GM18520 (cell line): Measurements from ENCODE around the gene RPL41.
"Not testable (repeated sequence)": the region's sequence is repeated elsewhere in the genome, so short reads cannot be mapped to it uniquely, and the experiment has no call there.

Experiments
- ATAC-seq: cut with Tn5 transposase; IDR thresholded peaks from one replicate; pipeline ENCODE4 v1.9.1; 2021; ENCODE audit not compliant: unreplicated experiment

Gene RPL41

GRCh38 chr12:56103066-56103711 lies 13.2 kb upstream of the RPL41 start:
- no peak for ATAC-seq

DNA sequence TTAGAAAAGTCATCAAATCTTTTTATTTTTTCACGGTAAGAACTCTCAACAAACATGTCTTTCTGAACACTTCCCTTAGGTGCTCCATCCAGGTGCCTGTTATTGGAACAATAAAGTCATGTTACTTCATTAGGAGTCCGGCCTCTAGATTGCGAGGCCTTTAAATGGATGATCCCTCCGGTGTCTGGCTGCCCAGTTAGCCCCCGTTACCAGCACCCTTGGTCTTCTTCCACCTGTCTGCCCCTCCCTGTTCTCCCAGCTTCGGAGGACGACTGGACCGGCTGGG lies 12.7 kb upstream of the RPL41 start:
- ATAC-seq: no peak

- ATAC-seq: peak; percentile 94
Measured at GRCh38 chr12:56104109-56104814, 12.2 kb upstream of the RPL41 start, which contains the start of gene PA2G4. TSS of gene PA2G4 (plus strand) at chr12:56104559. CDS start at chr12:56104738, 179 bp downstream.

GRCh38 chr12:56104815-56105608 lies 11.4 kb upstream of the RPL41 start:
- ATAC-seq: peak; percentile 7

DNA sequence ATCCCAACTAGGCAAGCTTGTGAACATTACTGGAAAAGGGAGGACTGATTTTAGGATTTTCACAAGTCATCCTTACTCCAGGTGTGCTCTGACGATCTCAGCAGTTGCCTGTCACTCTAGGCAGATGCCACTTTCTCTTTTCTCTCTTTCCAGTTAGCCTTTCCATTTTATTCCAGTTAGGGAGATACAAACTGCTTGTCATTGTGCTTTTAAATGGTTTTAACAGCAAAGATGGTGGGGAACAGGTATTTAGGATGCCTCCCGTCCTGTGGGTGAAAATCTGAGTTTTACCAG lies 10.9 kb upstream of the RPL41 start:
- ATAC-seq: no peak

GRCh38 chr12:56107242-56107641 lies 9.2 kb upstream of the RPL41 start:
- no peak for ATAC-seq

DNA sequence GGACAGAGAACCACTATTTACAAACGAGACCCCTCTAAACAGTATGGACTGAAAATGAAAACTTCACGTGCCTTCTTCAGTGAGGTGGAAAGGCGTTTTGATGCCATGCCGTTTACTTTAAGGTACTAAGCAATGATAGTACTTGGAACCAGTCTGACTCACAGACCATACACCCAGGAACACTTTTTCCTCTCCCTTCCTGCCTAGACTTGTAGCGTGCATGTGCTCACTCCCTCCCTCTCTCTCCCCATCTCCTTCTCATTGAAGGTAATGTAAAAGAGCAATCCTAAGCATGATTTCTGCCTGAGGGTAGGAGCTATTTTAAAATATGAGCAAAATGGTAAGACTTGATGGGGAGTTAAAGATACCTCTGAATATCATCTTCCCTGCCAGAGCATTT lies 5.9 kb upstream of the RPL41 start:
- ATAC-seq: no peak

- ATAC-seq: no peak
Measured at GRCh38 chr12:56114084-56114483, 2.3 kb upstream of the RPL41 start.

GRCh38 chr12:56115329-56115728 lies 1.1 kb upstream of the RPL41 start:
- no peak for ATAC-seq

- ATAC-seq: not testable (repeated sequence)
Measured at GRCh38 chr12:56117082-56117706, 761 bp downstream of the RPL41 start.

- ATAC-seq: peak; percentile 77
Measured at GRCh38 chr12:56117778-56118687, 1.6 kb downstream of the RPL41 start, which contains the start of gene ZC3H10. TSS of gene ZC3H10 (plus strand) at chr12:56118266. CDS start at chr12:56120563, 2,297 bp downstream.

DNA sequence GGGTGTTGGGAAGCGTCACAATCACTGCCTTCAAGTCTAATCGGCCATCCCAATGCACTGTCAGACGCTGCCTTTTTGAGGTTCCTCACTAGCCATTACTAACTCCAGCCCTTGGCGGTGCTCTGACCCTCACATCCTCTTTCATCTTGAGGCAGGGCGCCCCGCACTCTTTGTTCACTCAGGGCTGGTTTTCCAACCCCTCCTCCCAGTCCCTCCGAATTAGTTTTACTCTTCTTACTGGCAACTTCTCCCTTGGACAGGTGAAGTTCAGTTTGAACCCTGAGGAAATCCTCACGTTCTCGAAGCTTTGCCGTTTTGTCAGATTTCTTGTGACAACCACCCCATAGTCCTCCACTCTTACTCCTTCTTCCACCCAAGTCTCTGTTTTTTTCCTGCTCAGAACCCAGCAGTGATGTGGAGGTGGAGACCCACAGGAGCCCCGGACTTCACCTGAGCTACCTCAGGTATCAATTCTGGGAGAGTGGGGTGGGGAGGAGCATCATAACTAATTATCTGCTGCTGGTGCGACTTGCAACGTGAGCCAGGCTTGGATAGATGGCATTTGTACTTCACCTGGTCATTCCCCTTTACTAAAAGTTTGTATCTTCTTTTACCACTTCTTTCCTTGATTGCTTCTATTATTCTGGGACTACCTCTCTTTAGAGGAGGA lies 2.4 kb downstream of the RPL41 start:
- no peak for ATAC-seq

- no peak for ATAC-seq
Measured at GRCh38 chr12:56119361-56119796, 2.9 kb downstream of the RPL41 start.

GRCh38 chr12:56120158-56120846 lies 3.9 kb downstream of the RPL41 start:
- no peak for ATAC-seq

- ATAC-seq: no peak
Measured at GRCh38 chr12:56121204-56121870, 4.9 kb downstream of the RPL41 start.

- ATAC-seq: no peak
Measured at GRCh38 chr12:56122637-56123036, 6.2 kb downstream of the RPL41 start.

GRCh38 chr12:56124133-56124532 lies 7.7 kb downstream of the RPL41 start:
- no peak for ATAC-seq

- no peak for ATAC-seq
Measured at GRCh38 chr12:56126732-56127239, 10.4 kb downstream of the RPL41 start.

DNA sequence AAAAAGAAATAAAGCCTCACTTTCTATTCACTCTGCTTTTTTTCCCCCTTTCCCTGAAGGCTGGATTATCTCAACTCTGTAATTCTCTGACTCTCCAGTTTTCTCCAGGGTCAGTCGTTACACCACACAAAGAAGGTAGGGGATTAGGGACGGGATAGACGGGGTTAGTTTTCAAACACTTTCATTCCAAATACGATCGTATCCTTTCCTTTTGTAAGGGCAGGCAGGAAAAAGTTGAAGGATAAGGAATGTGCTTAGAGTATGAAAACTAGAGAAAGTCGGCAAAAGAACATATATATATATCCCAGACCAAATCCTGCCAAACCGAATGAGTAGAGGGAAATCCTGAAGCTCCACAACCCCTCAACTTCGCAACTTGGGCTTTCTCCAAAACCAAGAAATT lies 11.1 kb downstream of the RPL41 start:
- no peak for ATAC-seq
